Stimulated activated CD4-positive, alpha-beta T cell treated with anti-CD3 and anti-CD28 coated beads, Interleukin-2, amount 100 ng/mL, for 24 hours (primary cell): ENCODE data around the gene NOS2.
"Not testable (repeated sequence)": the region's sequence is repeated elsewhere in the genome, so short reads cannot be mapped to it uniquely, and the experiment has no call there.

Experiments used
- DNase-seq, 2 donors: peaks; one replicate each; pipeline ENCODE4 v3.0.0-alpha.2; 2020

Gene NOS2

GRCh38 chr17:27753726-27754125, 46.6 kb downstream of the NOS2 start:
- not testable (repeated sequence) for DNase-seq

GRCh38 chr17:27752831-27753619, 47.3 kb downstream of the NOS2 start:
- not testable (repeated sequence) for DNase-seq

- no peak for DNase-seq
These were observed 48.5 kb downstream of the NOS2 start for GRCh38 chr17:27751622-27752490.

GRCh38 chr17:27751166-27751565, 49.2 kb downstream of the NOS2 start:
- DNase-seq: no peak

GRCh38 chr17:27749562-27750150, 50.7 kb downstream of the NOS2 start:
- DNase-seq: not testable (repeated sequence)

GRCh38 chr17:27748360-27748825, 51.9 kb downstream of the NOS2 start:
- no peak for DNase-seq

GRCh38 chr17:27747462-27748359, 52.6 kb downstream of the NOS2 start:
- no peak for DNase-seq

GRCh38 chr17:27746881-27747280, 53.4 kb downstream of the NOS2 start:
- DNase-seq: no peak

GRCh38 chr17:27746320-27746719, 54.0 kb downstream of the NOS2 start:
- DNase-seq: not testable (repeated sequence)

- not testable (repeated sequence) for DNase-seq
These were observed 55.0 kb downstream of the NOS2 start for GRCh38 chr17:27745207-27745830.

GRCh38 chr17:27743281-27743885, 56.9 kb downstream of the NOS2 start:
- no peak for DNase-seq

GRCh38 chr17:27741971-27742575, 58.3 kb downstream of the NOS2 start:
- no peak for DNase-seq

GRCh38 chr17:27741361-27741861, 58.9 kb downstream of the NOS2 start:
- DNase-seq: no peak

- not testable (repeated sequence) for DNase-seq
These were observed 59.8 kb downstream of the NOS2 start for GRCh38 chr17:27740541-27740940.

GRCh38 chr17:27733773-27734172, 66.6 kb downstream of the NOS2 start:
- DNase-seq: no peak

GRCh38 chr17:27732746-27733145, 67.6 kb downstream of the NOS2 start:
- DNase-seq: not testable (repeated sequence)

GRCh38 chr17:27725982-27726381, 74.3 kb downstream of the NOS2 start:
- DNase-seq: not testable (repeated sequence)

- no peak for DNase-seq
These were observed 78.5 kb downstream of the NOS2 start for GRCh38 chr17:27721797-27722196.
